Measurements from ENCODE around the gene LRRC51.

DNA sequence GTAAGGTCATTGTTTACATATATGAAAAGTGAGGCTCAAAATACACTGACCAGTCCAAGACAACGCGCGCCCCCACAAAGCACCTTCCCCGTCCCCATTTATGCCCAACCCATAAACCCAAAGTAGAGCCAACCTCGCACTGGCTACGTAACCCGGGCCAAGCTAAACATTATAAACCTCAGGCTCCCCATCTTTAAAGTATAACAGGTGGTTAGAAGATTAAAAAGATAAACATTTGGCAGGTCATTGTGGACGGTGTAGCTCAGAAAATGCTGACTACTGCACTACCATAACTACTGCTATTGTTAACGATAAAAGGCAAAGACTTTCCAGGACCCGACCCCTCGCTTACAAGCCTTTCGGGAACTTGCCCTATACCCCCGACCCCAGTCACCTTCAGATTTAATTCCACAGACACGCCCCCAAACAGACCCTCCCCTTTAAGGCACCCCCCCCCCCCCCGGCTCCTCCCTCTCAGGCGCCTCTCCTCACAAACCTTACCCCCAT, 778 bp upstream of the LRRC51 start:
- TF ChIP-seq, protein P1, sequence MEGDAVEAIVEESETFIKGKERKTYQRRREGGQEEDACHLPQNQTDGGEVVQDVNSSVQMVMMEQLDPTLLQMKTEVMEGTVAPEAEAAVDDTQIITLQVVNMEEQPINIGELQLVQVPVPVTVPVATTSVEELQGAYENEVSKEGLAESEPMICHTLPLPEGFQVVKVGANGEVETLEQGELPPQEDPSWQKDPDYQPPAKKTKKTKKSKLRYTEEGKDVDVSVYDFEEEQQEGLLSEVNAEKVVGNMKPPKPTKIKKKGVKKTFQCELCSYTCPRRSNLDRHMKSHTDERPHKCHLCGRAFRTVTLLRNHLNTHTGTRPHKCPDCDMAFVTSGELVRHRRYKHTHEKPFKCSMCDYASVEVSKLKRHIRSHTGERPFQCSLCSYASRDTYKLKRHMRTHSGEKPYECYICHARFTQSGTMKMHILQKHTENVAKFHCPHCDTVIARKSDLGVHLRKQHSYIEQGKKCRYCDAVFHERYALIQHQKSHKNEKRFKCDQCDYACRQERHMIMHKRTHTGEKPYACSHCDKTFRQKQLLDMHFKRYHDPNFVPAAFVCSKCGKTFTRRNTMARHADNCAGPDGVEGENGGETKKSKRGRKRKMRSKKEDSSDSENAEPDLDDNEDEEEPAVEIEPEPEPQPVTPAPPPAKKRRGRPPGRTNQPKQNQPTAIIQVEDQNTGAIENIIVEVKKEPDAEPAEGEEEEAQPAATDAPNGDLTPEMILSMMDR (IDR thresholded peaks at IDR 0.05): no peak
- TF ChIP-seq ZFX (IDR thresholded peaks at IDR 0.05; ENCODE audit: borderline replicate concordance): no peak
